Cerebellar nuclear complex (tissue), 1 donor: ENCODE measurements around the gene TRIM73.
"Not testable (repeated sequence)": the region's sequence is repeated elsewhere in the genome, so short reads cannot be mapped to it uniquely, and the experiment has no call there.

ENCODE experiments used
- DNase-seq, 2 experiments: peaks; one replicate each; lab custom pipeline; 2025; lab: John Stamatoyannopoulos, UW

TRIM73 gene

GRCh38 chr7:75415829-75416373 is 20.5 kb downstream of the TRIM73 start:
- DNase-seq, result not testable (repeated sequence)

DNA sequence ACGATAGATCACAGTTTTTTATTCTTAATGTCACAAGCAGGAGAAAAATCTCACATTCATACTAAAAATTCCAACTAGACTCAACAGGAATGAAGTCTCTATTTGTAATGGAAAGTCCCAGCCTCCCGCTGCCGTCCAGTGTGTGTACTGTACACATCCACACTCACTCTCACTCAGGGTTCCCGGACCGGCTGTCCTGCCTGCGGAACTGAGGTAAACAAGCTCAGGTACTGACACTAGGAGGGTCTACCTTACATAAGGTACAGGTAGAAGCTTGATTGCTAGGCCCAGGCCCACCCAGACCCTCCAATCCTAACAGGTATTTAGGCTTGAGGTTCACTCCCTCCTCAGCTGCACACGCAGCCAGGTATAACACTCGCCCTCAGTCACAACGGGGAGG is 21.4 kb downstream of the TRIM73 start:
- DNase-seq, result not testable (repeated sequence)

DNA sequence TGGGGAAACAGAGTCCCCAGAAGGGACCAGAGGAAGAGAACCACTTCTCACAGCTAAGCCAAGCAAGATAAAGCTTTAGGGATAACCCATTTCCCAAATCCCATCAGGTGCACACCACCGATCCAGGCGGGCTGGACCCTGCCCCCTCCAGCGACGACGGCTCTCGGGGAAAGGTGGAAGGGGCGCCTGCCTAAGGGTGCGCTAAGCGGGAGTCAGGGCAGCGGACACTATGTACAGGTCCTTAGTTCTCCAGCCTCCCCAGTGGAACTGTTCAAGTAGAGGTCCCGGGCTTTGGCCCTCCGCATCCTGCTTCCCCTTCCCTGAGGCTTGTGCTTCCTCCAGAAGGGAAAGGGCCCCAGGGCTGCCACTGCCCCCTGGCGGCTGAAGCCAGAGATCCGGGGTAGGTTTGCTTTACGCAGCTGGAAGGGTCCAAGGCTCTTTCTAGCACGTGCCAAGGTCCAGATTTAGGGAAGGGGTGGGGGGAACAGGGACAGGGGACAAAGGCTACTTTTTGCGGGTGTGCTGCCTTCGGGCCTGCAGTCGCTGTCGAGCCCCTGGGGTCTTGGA is 22.9 kb downstream of the TRIM73 start:
- DNase-seq, result not testable (repeated sequence)

GRCh38 chr7:75419210-75419609 is 23.8 kb downstream of the TRIM73 start:
- DNase-seq, result not testable (repeated sequence)

DNA sequence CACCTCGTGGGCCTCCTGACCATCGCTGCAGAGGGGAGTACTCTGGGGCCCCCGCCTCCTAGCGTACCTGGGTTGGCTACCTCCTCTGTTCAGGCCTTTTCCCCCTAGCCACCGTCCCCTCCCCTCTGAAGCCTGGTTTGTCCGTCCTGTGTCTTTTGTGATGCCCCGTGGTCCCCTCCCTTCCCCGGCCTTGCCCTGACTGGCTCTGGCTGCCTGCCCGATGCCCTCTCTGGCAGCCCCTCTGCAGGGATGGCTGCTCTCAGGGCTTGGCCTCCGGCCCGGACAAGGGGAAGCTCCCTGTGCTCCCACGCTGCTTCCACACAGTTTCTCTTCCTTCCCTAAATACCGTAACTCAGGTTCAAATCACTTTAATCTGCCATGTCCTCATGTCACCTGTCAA is 24.3 kb downstream of the TRIM73 start:
- not testable (repeated sequence) for DNase-seq

- not testable (repeated sequence) for DNase-seq
Observed at GRCh38 chr7:75420152-75420551, 24.7 kb downstream of the TRIM73 start.

GRCh38 chr7:75421798-75422710 is 26.6 kb downstream of the TRIM73 start:
- not testable (repeated sequence) for DNase-seq

GRCh38 chr7:75423481-75423880 is 28.1 kb downstream of the TRIM73 start:
- not testable (repeated sequence) for DNase-seq

DNA sequence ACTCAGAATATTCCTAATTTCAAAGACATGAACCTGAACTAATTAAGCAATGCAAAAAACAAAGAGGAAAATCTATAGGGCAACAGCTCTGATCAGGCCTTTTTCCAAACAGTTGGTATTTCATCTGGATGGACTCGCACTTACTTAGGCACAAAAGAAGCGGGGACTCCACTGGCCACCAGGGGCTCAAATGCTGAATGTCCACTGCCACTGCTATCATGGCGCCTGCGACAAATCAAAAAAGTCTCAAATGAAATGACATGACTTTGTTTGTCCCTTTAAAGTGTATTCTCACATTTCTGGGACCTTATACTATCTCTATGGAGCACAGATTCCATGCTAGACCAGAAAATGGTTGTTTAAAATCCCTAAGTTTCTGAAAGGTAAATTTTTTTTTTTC is 43.6 kb downstream of the TRIM73 start:
- not testable (repeated sequence) for DNase-seq

- not testable (repeated sequence) for DNase-seq
Observed at GRCh38 chr7:75442101-75442464, 46.7 kb downstream of the TRIM73 start.

DNA sequence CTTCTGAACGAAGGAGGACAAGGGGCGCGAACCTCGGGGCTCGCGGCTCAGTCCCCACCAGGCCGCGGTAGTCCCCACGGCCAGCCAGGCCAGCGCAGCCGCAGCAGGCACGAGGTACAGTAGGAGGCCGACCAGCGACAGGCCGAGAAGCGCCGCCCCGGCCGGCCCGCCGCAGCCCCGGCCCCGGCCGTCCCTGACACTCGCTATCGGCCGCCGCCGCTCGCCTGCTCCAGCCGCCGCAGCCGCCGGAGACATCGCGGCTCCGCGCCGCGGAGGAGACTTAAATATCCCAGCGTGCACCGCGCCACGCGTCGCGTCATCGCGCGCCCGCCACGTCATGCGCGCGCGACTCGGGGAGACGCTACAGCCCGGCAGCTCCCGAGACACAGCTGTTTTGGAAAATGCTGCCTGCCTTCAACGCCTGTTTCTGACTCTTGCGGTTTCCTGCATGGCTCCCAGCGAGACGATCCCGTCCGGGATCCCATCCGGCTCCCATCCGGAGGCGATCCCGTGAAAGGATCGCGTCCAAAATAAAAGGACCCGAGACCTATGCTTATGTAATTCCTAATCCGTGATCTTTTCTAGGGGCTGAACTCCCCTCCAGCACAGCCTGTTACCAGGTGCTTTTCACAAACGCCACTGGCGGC is 47.2 kb downstream of the TRIM73 start:
- DNase-seq, result not testable (repeated sequence)

- not testable (repeated sequence) for DNase-seq
Observed at GRCh38 chr7:75449946-75450345, 54.5 kb downstream of the TRIM73 start.

DNA sequence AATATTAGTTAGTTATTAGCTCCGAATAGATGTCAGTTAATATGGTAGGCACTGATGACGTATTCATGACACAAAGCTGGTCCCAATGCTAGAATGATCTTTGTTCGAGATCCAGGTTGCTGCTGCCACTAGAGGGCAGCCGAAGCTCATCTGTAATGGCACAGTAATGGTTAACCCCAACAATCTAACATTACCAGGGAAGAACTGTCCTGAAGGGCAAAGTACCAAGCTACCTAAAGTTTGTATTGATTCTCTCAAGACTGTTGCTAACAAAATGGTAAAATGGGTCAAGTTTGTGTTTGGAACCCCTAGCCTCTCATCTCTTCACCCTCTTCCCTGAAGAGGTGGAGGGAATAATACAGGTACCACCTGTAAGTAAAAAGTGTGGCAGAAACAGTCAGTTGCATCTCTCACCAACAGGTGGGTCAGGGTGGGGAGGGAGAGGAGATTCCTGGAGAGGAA is 57.1 kb downstream of the TRIM73 start:
- not testable (repeated sequence) for DNase-seq
